GM21381 (cell line): ENCODE measurements around the gene ZNF416.

ENCODE experiments used
- ATAC-seq: cut with Tn5 transposase; IDR thresholded peaks from one replicate; pipeline ENCODE4 v1.9.1; 2021; ENCODE audit warnings: mild to moderate bottlenecking, moderate library complexity; ENCODE audit not compliant: unreplicated experiment

ZNF416 gene

GRCh38 chr19:57559404-57560025 lies 19.2 kb downstream of the ZNF416 start, which contains the start of gene ZNF550:
ZNF550 (minus strand) TSS chr19:57559863; CDS start chr19:57559682, 181 bp downstream.
- ATAC-seq, result peak; percentile 100

GRCh38 chr19:57559008-57559403 lies 19.7 kb downstream of the ZNF416 start:
- no peak for ATAC-seq

- ATAC-seq, result no peak
Measured at GRCh38 chr19:57558525-57558924, 20.2 kb downstream of the ZNF416 start.

DNA sequence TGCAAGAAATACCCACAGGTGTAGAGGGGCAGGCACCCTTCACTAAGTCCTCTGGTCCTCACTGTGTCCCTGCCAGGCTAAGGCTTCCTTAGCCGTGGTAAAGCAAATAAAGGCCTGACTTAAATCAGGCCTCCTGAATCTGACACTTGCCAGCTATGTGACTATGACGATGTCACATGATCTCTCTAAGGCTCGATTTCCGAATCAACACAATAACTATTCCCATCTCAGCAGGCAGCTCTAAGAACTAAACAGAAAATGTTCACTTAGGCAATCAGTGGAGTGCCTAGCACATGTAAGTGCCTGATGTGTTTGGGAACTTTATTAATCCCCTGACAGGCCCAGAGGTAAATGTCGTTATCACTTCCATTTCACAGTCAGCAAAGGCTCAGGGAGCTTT lies 21.1 kb downstream of the ZNF416 start:
- ATAC-seq, result no peak

- no peak for ATAC-seq
Measured at GRCh38 chr19:57552432-57552831, 26.3 kb downstream of the ZNF416 start.

- ATAC-seq, result no peak
Measured at GRCh38 chr19:57546513-57546912, 32.2 kb downstream of the ZNF416 start.

DNA sequence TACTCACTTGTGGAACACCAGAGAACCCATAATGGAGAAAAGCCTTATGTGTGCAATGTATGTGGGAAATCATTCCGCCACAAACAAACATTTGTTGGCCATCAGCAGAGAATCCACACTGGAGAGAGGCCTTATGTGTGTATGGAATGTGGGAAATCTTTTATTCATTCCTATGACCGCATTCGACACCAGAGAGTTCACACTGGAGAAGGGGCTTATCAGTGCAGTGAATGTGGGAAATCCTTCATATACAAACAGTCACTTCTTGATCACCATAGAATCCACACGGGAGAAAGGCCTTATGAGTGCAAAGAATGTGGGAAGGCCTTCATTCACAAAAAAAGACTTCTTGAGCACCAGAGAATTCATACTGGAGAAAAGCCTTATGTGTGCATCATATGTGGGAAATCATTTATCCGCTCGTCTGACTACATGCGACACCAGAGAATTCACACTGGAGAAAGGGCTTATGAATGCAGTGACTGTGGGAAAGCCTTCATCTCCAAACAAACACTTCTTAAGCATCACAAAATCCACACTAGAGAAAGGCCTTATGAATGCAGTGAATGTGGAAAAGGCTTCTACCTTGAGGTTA lies 40.7 kb downstream of the ZNF416 start:
- ATAC-seq, result no peak

GRCh38 chr19:57527136-57527881 lies 51.4 kb downstream of the ZNF416 start, which contains the start of gene ZNF549:
ZNF549 (plus strand) TSS chr19:57527356; CDS start chr19:57527574, 218 bp downstream.
- peak; percentile 92 for ATAC-seq
